HCT116 (cell line): ENCODE measurements around the gene LAMTOR1. TPM values are rescaled to one million over a fixed set of nuclear protein-coding genes. Genes with fewer than 3 reads are reported as not detected.
A peak's percentile ranks its signal among the peaks of the same experiment; 100 is the strongest.

Source experiments
- ATAC-seq: fragments of 200-7000 bp; cut with Tn5 transposase; 2 replicates; pipeline ENCODE4 v1.9.1; 2020; ENCODE audit warnings: mild to moderate bottlenecking, moderate library complexity
- BruUV-seq: library from RNA; stranded (reverse); fragments of 400-500 nt; replicated peaks from 2 replicates; lab custom pipeline; 2021; lab: Mats Ljungman, UMichigan
- CTCF ChIA-PET: fragments of 300-600 bp; sonication (Branson Sonifier 250); formaldehyde crosslinking; loops from one replicate; lab custom pipeline; 2021; ENCODE audit warnings: antibody characterized with exemption; lab: Charles Lee
- POLR2A ChIA-PET: fragments of 300-600, 350-600 bp; sonication (Branson Sonifier 250); formaldehyde crosslinking; loops from one replicate; lab custom pipeline; 2021; ENCODE audit warnings: antibody characterized with exemption; lab: Charles Lee
- RAD21 ChIA-PET, 2 experiments: fragments of 300-600 bp; sonication (Branson Sonifier 250); formaldehyde crosslinking; loops; one replicate each; lab custom pipeline; 2023; ENCODE audit warnings: low total read pairs in 2 of 2; ENCODE audit not compliant: uncharacterized antibody in 2 of 2, unreplicated experiment in 2 of 2, low non-redundant PET in 1 of 2; lab: Charles Lee
- DNase-seq: peaks from one replicate; pipeline ENCODE4 v3.0.0-alpha.2; 2010; ENCODE audit warnings: low read depth, low spot score
- H2AFZ ChIP-seq: fragments of 200-600 bp; shearing (Covaris generic), sonication (generic); 2 replicates; pipeline ENCODE4 v1.6.1; 2017; ENCODE audit warnings: low read depth, mixed run types, mixed read lengths, antibody characterized with exemption, low read length; ENCODE audit not compliant: poor library complexity, severe bottlenecking
- H3K27ac ChIP-seq: 2 replicates; pipeline ENCODE4 v1.5.1; 2012; ENCODE audit warnings: low read depth, low read length
- H3K27me3 ChIP-seq: fragments of 200-600 bp; sonication (generic); 2 replicates; pipeline ENCODE4 v1.6.1; 2016; ENCODE audit warnings: mixed run types, low read length, mixed read lengths; ENCODE audit not compliant: insufficient read depth
- H3K36me3 ChIP-seq, 2 experiments: fragments of 200-500 bp in 1 of 2; fragments of 200-600 bp in 1 of 2; sonication (Bioruptor generic) in 1 of 2; sonication (generic) in 1 of 2; 2 replicates each; pipeline versions ENCODE4 v1.5.1 to v1.6.1; 2014 to 2016; ENCODE audit warnings: low read length in 2 of 2, inconsistent platforms in 1 of 2, mixed read lengths in 1 of 2, mixed run types in 1 of 2; ENCODE audit not compliant: insufficient read depth in 2 of 2, control insufficient read depth in 1 of 2
- H3K4me1 ChIP-seq, 2 experiments: fragments of 200-600 bp in 1 of 2; sonication (generic) in 1 of 2; 2 replicates each; pipeline versions ENCODE4 v1.5.1 to v1.6.1; 2012 to 2017; ENCODE audit warnings: low read length in 2 of 2, inconsistent platforms in 1 of 2, mild to moderate bottlenecking in 1 of 2, mixed read lengths in 1 of 2, mixed run types in 1 of 2, moderate library complexity in 1 of 2; ENCODE audit not compliant: insufficient read depth in 2 of 2, control insufficient read depth in 1 of 2
- H3K4me2 ChIP-seq: fragments of 200-600 bp; sonication (generic); 2 replicates; pipeline ENCODE4 v1.6.1; 2017; ENCODE audit warnings: mixed run types, low read length, mixed read lengths
- H3K4me3 ChIP-seq, 2 experiments: fragments of 200-600 bp in 1 of 2; sonication (generic) in 1 of 2; replicated peaks in 1 of 2; 2 replicates each; pipeline ENCODE4 v1.5.1; 2011 to 2016; ENCODE audit warnings: low read length in 2 of 2, control low read depth in 1 of 2, low read depth in 1 of 2, mild to moderate bottlenecking in 1 of 2, mixed read lengths in 1 of 2, mixed run types in 1 of 2
- H3K79me2 ChIP-seq: fragments of 200-600 bp; sonication (generic); 2 replicates; pipeline ENCODE4 v1.6.1; 2017; ENCODE audit warnings: mild to moderate bottlenecking, mixed run types, low read length, moderate library complexity, mixed read lengths; ENCODE audit not compliant: insufficient read depth
- H3K9ac ChIP-seq: fragments of 200-600 bp; sonication (generic); 2 replicates; pipeline ENCODE4 v1.6.1; 2016; ENCODE audit warnings: low read length, mixed read lengths
- H3K9me2 ChIP-seq: fragments of 200-600 bp; sonication (generic), shearing (Covaris generic); 2 replicates; pipeline ENCODE4 v1.6.1; 2017; ENCODE audit warnings: mixed run types, mild to moderate bottlenecking, moderate library complexity; ENCODE audit not compliant: insufficient read depth
- H3K9me3 ChIP-seq, 2 experiments: fragments of 200-500 bp in 1 of 2; fragments of 200-600 bp in 1 of 2; sonication (Bioruptor generic) in 1 of 2; sonication (generic) in 1 of 2; 2 replicates each; pipeline ENCODE4 v1.6.1; 2014 to 2017; ENCODE audit warnings: low read length in 2 of 2, mixed read lengths in 2 of 2, inconsistent platforms in 1 of 2, low read depth in 1 of 2, mild to moderate bottlenecking in 1 of 2, mixed run types in 1 of 2, moderate library complexity in 1 of 2; ENCODE audit not compliant: control insufficient read depth in 1 of 2, insufficient read depth in 1 of 2
- H4K20me1 ChIP-seq: fragments of 200-600 bp; sonication (generic), shearing (Covaris generic); 2 replicates; pipeline ENCODE4 v1.6.1; 2017; ENCODE audit warnings: mixed run types, mild to moderate bottlenecking, moderate library complexity; ENCODE audit not compliant: insufficient read depth
- ATF3 ChIP-seq: IDR thresholded peaks from 2 replicates; pipeline ENCODE4 v1.6.1; 2012
- POLR2A ChIP-seq: IDR thresholded peaks from 2 replicates; pipeline ENCODE4 v1.7.0; 2011; ENCODE audit warnings: borderline replicate concordance; ENCODE audit not compliant: insufficient read depth, insufficient read length; ENCODE audit errors: extremely low read depth
- REST ChIP-seq: IDR thresholded peaks from 2 replicates; pipeline ENCODE4 v1.6.1; 2012; ENCODE audit warnings: low read depth
- SIN3A ChIP-seq: IDR thresholded peaks from 2 replicates; pipeline ENCODE4 v1.6.1; 2012; ENCODE audit warnings: low read depth
- SRF ChIP-seq: IDR thresholded peaks from 2 replicates; pipeline ENCODE4 v1.6.1; 2012; ENCODE audit warnings: low read depth
- TCF7L2 ChIP-seq: IDR thresholded peaks from 2 replicates; pipeline ENCODE4 v1.7.0; 2011; ENCODE audit warnings: borderline replicate concordance, inconsistent platforms; ENCODE audit not compliant: insufficient read depth, insufficient read length; ENCODE audit errors: extremely low read depth
- ZFX ChIP-seq: fragments of 450-650 bp; IDR thresholded peaks from 2 replicates; pipeline ENCODE4 v1.6.1; 2017
- ZNF274 ChIP-seq: fragments of 200-500 bp; sonication (Bioruptor generic); IDR thresholded peaks from 2 replicates; pipeline ENCODE4 v1.6.1; 2014; ENCODE audit warnings: mild to moderate bottlenecking, low read depth, low read length, inconsistent platforms
- intact Hi-C: fragments of 100-400 bp; cut with micrococcal nuclease; formaldehyde crosslinking; loops from 2 replicates; pipeline ENCODE4 v1.10.0; 2022
- total RNA-seq: library from RNA; stranded (reverse); gene quantifications from one replicate; pipeline ENCODE4 v1.2.1, GENCODE V29; 2021; ENCODE audit not compliant: unreplicated experiment

Gene LAMTOR1
- total RNA-seq, 1 experiment from 2014 or later, result 63.9 TPM

- no peaks in the 10 kb centered on the region for H3K27me3 ChIP-seq
- no peak overlapping the region for H3K9ac ChIP-seq
- H3K27ac ChIP-seq, result no peak overlapping the region
- H3K9me3 ChIP-seq, result no peaks in the 10 kb centered on the region
- RAD21 ChIA-PET, result interaction anchor here in 1 of 2 experiments (1.2 kb wide), 1 partner anchor 60 kb away, joined by 3 read pairs; no protein-coding TSS in a partner anchor
- DNase-seq, result no peak
- TF ChIP-seq SIN3A (no peak), REST (no peak), TCF7L2 (no peak), SRF (no peak), POLR2A (no peak), ZFX (no peak), ATF3 (no peak), ZNF274 (no peak)
- TF ChIP-seq, all 23 proteins: peak for 0
- ChIA-PET POLR2A (no interaction called here), CTCF (interaction anchor here (0.9 to 1.3 kb wide), 2 partner anchors 45 to 60 kb away, joined by 3 to 5 read pairs; no protein-coding TSS in a partner anchor)
- no peak overlapping the region for H2AFZ ChIP-seq
- no peaks in the 10 kb centered on the region for H3K9me2 ChIP-seq
- H3K4me1 ChIP-seq, result peaks cover 2 to 12% of the 10 kb centered on the region in 2 experiments; a peak in 3 of 4 replicates
- intact Hi-C loops, result no loop called here
- H3K4me3 ChIP-seq, result no peak overlapping the region
- H3K79me2 ChIP-seq, result no peaks in the 10 kb centered on the region
- no peaks in the 10 kb centered on the region for H4K20me1 ChIP-seq
- no peaks in the 10 kb centered on the region for H3K36me3 ChIP-seq
- BruUV-seq, result no TSS peak
- peak; percentile 25; the same call in 1 of the 2 replicates for ATAC-seq
- H3K4me2 ChIP-seq, result no peak overlapping the region
These were observed 17.3 kb downstream of the LAMTOR1 start for GRCh38 chr11:72085621-72086351.
